ENCODE measurements around the gene LYVE1.

The LYVE1 gene

GRCh38 chr11:10540915-10541560, 27.4 kb downstream of the LYVE1 start, which contains the start of gene RNF141:
RNF141 (minus strand) TSS chr11:10541187; CDS start chr11:10534158, 7,029 bp downstream.
- H3K36me3 ChIP-seq (ENCODE audit: insufficient read depth, low read length), result no peaks in the 10 kb centered on the region
- no peaks in the 10 kb centered on the region for H3K27me3 ChIP-seq (ENCODE audit: insufficient read depth, low read length)
- peak within 1 kb of the TSS; percentile 99 for H3K4me3 ChIP-seq (ENCODE audit: low read length)
- H3K4me1 ChIP-seq (ENCODE audit: insufficient read depth, low read length), result peaks cover 10% of the 10 kb centered on the region
- H3K9me3 ChIP-seq (ENCODE audit: low read length), result peaks cover 7% of the 10 kb centered on the region
- H2AFZ ChIP-seq (ENCODE audit: low read depth, low read length), result peak within 1 kb of the TSS; percentile 98

GRCh38 chr11:10540546-10540914, 27.9 kb downstream of the LYVE1 start:
- Histone ChIP-seq H2AFZ (ENCODE audit: low read depth, low read length) (peak overlapping the region; percentile 98), H3K36me3 (ENCODE audit: insufficient read depth, low read length) (no peaks in the 10 kb centered on the region), H3K9me3 (ENCODE audit: low read length) (peaks cover 7% of the 10 kb centered on the region)

DNA sequence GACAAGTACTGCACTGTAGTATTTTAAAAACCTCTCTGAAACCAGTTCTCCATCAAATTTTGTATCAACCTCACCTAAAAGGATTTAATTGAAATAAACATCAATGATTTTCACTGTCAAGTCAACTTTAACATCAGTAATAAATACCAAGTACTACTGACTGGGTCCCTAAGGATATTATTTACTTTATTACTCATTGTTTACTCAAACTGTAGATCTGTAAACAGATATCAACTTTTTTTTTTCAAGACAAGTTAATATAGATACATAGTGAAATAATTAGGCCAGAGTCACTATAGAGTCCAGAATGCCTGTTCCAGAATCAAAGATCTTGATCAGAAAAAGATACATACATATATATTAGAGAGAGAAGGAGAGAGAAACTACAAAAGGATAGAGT, 29.1 kb downstream of the LYVE1 start:
- Histone ChIP-seq H3K4me1 (ENCODE audit: insufficient read depth, low read length) (peaks cover 10% of the 10 kb centered on the region), H3K27me3 (ENCODE audit: insufficient read depth, low read length) (no peaks in the 10 kb centered on the region), H3K4me3 (ENCODE audit: low read length) (no peak overlapping the region), H3K36me3 (ENCODE audit: insufficient read depth, low read length) (no peaks in the 10 kb centered on the region), H3K9me3 (ENCODE audit: low read length) (peaks cover 4% of the 10 kb centered on the region), H2AFZ (ENCODE audit: low read depth, low read length) (no peak overlapping the region)

More at GRCh38 chr11:10540546-10540914, 27.9 kb downstream of the LYVE1 start:
- no peaks in the 10 kb centered on the region for H3K27me3 ChIP-seq (ENCODE audit: insufficient read depth, low read length)
- peak overlapping the region; percentile 99 for H3K4me3 ChIP-seq (ENCODE audit: low read length)
- H3K4me1 ChIP-seq (ENCODE audit: insufficient read depth, low read length), result peaks cover 10% of the 10 kb centered on the region

DNA sequence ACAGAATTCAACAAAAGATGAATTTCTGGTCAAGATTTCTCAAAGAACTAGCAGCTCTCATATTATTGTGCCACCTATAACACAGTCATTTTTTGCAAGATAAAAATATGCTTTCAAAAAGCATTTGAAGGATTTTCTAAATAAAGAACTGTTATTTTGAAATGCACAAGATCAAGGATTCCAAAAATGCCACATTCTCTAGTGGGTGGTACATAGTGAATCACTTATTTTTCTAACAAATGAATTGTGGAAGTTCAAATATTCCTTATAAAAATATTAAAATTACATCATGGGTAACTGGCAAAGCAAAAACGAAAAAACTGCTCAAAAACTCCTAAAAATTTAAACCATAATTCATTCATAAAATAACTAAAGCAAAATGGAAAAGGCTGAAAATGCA, 29.5 kb downstream of the LYVE1 start:
- no peaks in the 10 kb centered on the region for H3K36me3 ChIP-seq (ENCODE audit: insufficient read depth, low read length)
- peaks cover 10% of the 10 kb centered on the region for H3K4me1 ChIP-seq (ENCODE audit: insufficient read depth, low read length)
- H2AFZ ChIP-seq (ENCODE audit: low read depth, low read length), result no peak overlapping the region
- H3K27me3 ChIP-seq (ENCODE audit: insufficient read depth, low read length), result no peaks in the 10 kb centered on the region
- H3K9me3 ChIP-seq (ENCODE audit: low read length), result peaks cover 3% of the 10 kb centered on the region
- H3K4me3 ChIP-seq (ENCODE audit: low read length), result no peak overlapping the region

DNA sequence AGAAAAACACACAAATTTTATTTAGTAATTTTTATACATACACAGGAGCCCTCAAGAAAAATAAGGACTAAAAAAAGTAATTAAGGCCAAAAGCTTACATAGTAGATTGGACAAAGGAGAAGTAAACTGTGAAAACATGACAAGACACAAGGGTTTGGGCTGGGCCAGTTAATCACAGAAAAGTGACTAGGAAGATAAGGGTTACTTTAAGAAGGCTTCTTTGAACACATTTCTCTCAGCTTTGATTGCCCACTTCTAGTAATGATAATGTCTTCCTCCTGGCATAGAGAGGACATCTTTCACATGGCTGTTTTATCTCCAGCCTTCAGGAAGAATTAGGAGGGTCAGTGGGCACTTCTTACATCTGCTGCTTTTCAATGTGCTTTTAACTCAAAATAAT, 30.9 kb downstream of the LYVE1 start:
- no peaks in the 10 kb centered on the region for H3K27me3 ChIP-seq (ENCODE audit: insufficient read depth, low read length)
- peaks cover 10% of the 10 kb centered on the region for H3K4me1 ChIP-seq (ENCODE audit: insufficient read depth, low read length)
- H3K4me3 ChIP-seq (ENCODE audit: low read length), result no peak overlapping the region
- H2AFZ ChIP-seq (ENCODE audit: low read depth, low read length), result no peak overlapping the region
- H3K9me3 ChIP-seq (ENCODE audit: low read length), result no peaks in the 10 kb centered on the region
- H3K36me3 ChIP-seq (ENCODE audit: insufficient read depth, low read length), result peaks cover 5% of the 10 kb centered on the region

DNA sequence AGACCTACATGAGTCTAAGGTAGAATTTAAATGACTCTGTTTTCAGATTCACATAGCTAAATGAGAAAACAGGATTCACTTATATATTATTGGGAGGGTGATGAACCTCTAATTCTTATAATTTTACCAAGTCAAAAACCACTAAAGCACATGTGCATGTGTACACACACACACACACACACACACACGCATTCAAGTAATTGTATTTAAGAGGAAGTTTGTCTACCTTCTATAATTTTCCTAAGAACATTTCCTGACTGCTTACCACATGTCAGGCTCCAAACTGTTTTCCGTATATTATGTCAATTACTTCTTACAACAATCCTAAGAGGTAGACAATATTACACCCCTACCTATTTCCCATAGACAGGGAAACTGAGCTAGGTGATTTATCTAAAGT, 34.1 kb downstream of the LYVE1 start:
- Histone ChIP-seq H3K9me3 (ENCODE audit: low read length) (no peaks in the 10 kb centered on the region), H3K4me3 (ENCODE audit: low read length) (no peak overlapping the region), H3K27me3 (ENCODE audit: insufficient read depth, low read length) (no peaks in the 10 kb centered on the region), H3K4me1 (ENCODE audit: insufficient read depth, low read length) (no peaks in the 10 kb centered on the region), H3K36me3 (ENCODE audit: insufficient read depth, low read length) (peaks cover 17% of the 10 kb centered on the region), H2AFZ (ENCODE audit: low read depth, low read length) (no peak overlapping the region)

- peaks cover 27% of the 10 kb centered on the region for H3K36me3 ChIP-seq (ENCODE audit: insufficient read depth, low read length)
- H3K27me3 ChIP-seq (ENCODE audit: insufficient read depth, low read length), result no peaks in the 10 kb centered on the region
- no peak overlapping the region for H2AFZ ChIP-seq (ENCODE audit: low read depth, low read length)
- H3K9me3 ChIP-seq (ENCODE audit: low read length), result no peaks in the 10 kb centered on the region
- H3K4me1 ChIP-seq (ENCODE audit: insufficient read depth, low read length), result no peaks in the 10 kb centered on the region
- H3K4me3 ChIP-seq (ENCODE audit: low read length), result no peak overlapping the region
Measured at GRCh38 chr11:10533323-10533722, 35.1 kb downstream of the LYVE1 start.

- no peaks in the 10 kb centered on the region for H3K4me1 ChIP-seq (ENCODE audit: insufficient read depth, low read length)
- H3K4me3 ChIP-seq (ENCODE audit: low read length), result no peak overlapping the region
- H2AFZ ChIP-seq (ENCODE audit: low read depth, low read length), result no peak overlapping the region
- H3K27me3 ChIP-seq (ENCODE audit: insufficient read depth, low read length), result no peaks in the 10 kb centered on the region
- H3K36me3 ChIP-seq (ENCODE audit: insufficient read depth, low read length), result peaks cover 29% of the 10 kb centered on the region
- H3K9me3 ChIP-seq (ENCODE audit: low read length), result no peaks in the 10 kb centered on the region
Measured at GRCh38 chr11:10532526-10532925, 35.9 kb downstream of the LYVE1 start.

GRCh38 chr11:10529279-10529678, 39.2 kb downstream of the LYVE1 start:
- no peaks in the 10 kb centered on the region for H3K4me1 ChIP-seq (ENCODE audit: insufficient read depth, low read length)
- H3K4me3 ChIP-seq (ENCODE audit: low read length), result no peak overlapping the region
- peaks cover 43% of the 10 kb centered on the region for H3K36me3 ChIP-seq (ENCODE audit: insufficient read depth, low read length)
- no peaks in the 10 kb centered on the region for H3K27me3 ChIP-seq (ENCODE audit: insufficient read depth, low read length)
- no peak overlapping the region for H2AFZ ChIP-seq (ENCODE audit: low read depth, low read length)
- no peaks in the 10 kb centered on the region for H3K9me3 ChIP-seq (ENCODE audit: low read length)

DNA sequence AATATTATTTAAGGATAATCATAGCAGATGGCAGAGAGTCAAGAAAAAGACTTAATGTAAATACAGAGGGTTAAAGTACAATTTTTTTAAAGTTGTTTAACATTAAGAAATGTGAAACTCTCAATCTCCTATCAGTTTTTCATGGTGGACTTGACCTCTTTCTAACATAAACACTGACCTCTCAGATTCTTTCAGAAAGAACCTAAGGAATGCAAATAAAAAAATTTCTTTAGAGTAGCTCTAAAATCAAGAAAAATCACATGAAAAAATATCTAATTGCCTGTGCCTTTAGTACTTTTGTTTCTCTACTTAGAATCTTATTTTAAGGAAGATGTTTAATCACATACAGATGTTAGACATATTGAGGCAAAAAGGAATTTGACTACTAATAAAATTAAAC, 40.3 kb downstream of the LYVE1 start:
- Histone ChIP-seq H3K4me1 (ENCODE audit: insufficient read depth, low read length) (no peaks in the 10 kb centered on the region), H3K9me3 (ENCODE audit: low read length) (no peaks in the 10 kb centered on the region), H3K36me3 (ENCODE audit: insufficient read depth, low read length) (peaks cover 50% of the 10 kb centered on the region), H3K27me3 (ENCODE audit: insufficient read depth, low read length) (no peaks in the 10 kb centered on the region), H2AFZ (ENCODE audit: low read depth, low read length) (no peak overlapping the region), H3K4me3 (ENCODE audit: low read length) (no peak overlapping the region)

- H3K36me3 ChIP-seq (ENCODE audit: insufficient read depth, low read length), result peaks cover 56% of the 10 kb centered on the region
Measured at GRCh38 chr11:10526974-10527918, 41.2 kb downstream of the LYVE1 start.

GRCh38 chr11:10524471-10524870, 44.0 kb downstream of the LYVE1 start:
- Histone ChIP-seq H3K9me3 (ENCODE audit: low read length) (no peaks in the 10 kb centered on the region), H3K4me3 (ENCODE audit: low read length) (no peak overlapping the region), H2AFZ (ENCODE audit: low read depth, low read length) (no peak overlapping the region), H3K4me1 (ENCODE audit: insufficient read depth, low read length) (no peaks in the 10 kb centered on the region), H3K27me3 (ENCODE audit: insufficient read depth, low read length) (no peaks in the 10 kb centered on the region), H3K36me3 (ENCODE audit: insufficient read depth, low read length) (peaks cover 59% of the 10 kb centered on the region)

More at GRCh38 chr11:10526974-10527918, 41.2 kb downstream of the LYVE1 start:
- no peaks in the 10 kb centered on the region for H3K9me3 ChIP-seq (ENCODE audit: low read length)
- no peaks in the 10 kb centered on the region for H3K27me3 ChIP-seq (ENCODE audit: insufficient read depth, low read length)
- no peaks in the 10 kb centered on the region for H3K4me1 ChIP-seq (ENCODE audit: insufficient read depth, low read length)
- H2AFZ ChIP-seq (ENCODE audit: low read depth, low read length), result no peak overlapping the region
- H3K4me3 ChIP-seq (ENCODE audit: low read length), result no peak overlapping the region

- Histone ChIP-seq H3K36me3 (ENCODE audit: insufficient read depth, low read length) (peaks cover 47% of the 10 kb centered on the region), H3K9me3 (ENCODE audit: low read length) (no peaks in the 10 kb centered on the region), H3K4me3 (ENCODE audit: low read length) (no peak overlapping the region), H2AFZ (ENCODE audit: low read depth, low read length) (no peak overlapping the region), H3K27me3 (ENCODE audit: insufficient read depth, low read length) (no peaks in the 10 kb centered on the region), H3K4me1 (ENCODE audit: insufficient read depth, low read length) (no peaks in the 10 kb centered on the region)
Measured at GRCh38 chr11:10522921-10523320, 45.5 kb downstream of the LYVE1 start.

Measured in neuron (in vitro differentiated cells).